ENCODE measurements around the gene POP4. TPM values are rescaled to one million over a fixed set of nuclear protein-coding genes. Genes with fewer than 3 reads are reported as not detected.

The POP4 gene
- total and polyA plus RNA-seq, 9 of the 15 experiments (the other 6 are each of a cell fraction or from before 2014, with no cell fraction given) = 42.1 to 128 (median 99.0) TPM

- TF ChIP-seq RREB1 (CRISPR knock-in tag; IDR thresholded peaks at IDR 0.05) (peak; percentile 66; the same call in 1 of the 2 replicates), CTCFL (IDR thresholded peaks at IDR 0.05; ENCODE audit: borderline replicate concordance, insufficient read depth, low read depth, low read length, poor library complexity, severe bottlenecking) (peak; percentile 66), FOXJ3 (CRISPR knock-in tag; IDR thresholded peaks at IDR 0.05) (no peak), MEIS2 (IDR thresholded peaks at IDR 0.05; ENCODE audit: partially characterized antibody) (no peak), ZNF263 (CRISPR knock-in tag; IDR thresholded peaks at IDR 0.05; ENCODE audit: borderline replicate concordance) (no peak), CREB5 (CRISPR knock-in tag; IDR thresholded peaks at IDR 0.05) (no peak), E2F1 (CRISPR knock-in tag; IDR thresholded peaks at IDR 0.05) (no peak), DIDO1 (tag; IDR thresholded peaks at IDR 0.05; ENCODE audit: low read depth) (no peak), SPI1 (IDR thresholded peaks at IDR 0.05; ENCODE audit: borderline replicate concordance, low read depth, low read length) (peak; percentile 91), RNF2 (IDR thresholded peaks at IDR 0.05) (no peak), NCOA4 (IDR thresholded peaks at IDR 0.05; ENCODE audit: partially characterized antibody) (no peak), MYC (IDR thresholded peaks at IDR 0.05; ENCODE audit: low read depth, low read length) (peak; percentile 56), MYC (CRISPR knock-in tag; IDR thresholded peaks at IDR 0.05; ENCODE audit: borderline replicate concordance, low read depth) (no peak), ZNF23 (CRISPR knock-in tag; IDR thresholded peaks at IDR 0.05) (no peak), JUND (IDR thresholded peaks at IDR 0.05; ENCODE audit: borderline replicate concordance, low read depth, low read length) (peak; percentile 64), JUND (tag; IDR thresholded peaks at IDR 0.05; ENCODE audit: borderline replicate concordance, low read depth, low read length) (peak; percentile 59; the same call in 1 of the 3 replicates), HDAC6 (IDR thresholded peaks at IDR 0.05; ENCODE audit: low read depth, low read length) (no peak), BHLHE40 (IDR thresholded peaks at IDR 0.05; ENCODE audit: low read length) (peak; percentile 73)
Measured at GRCh38 chr19:29610574-29611271, 4.6 kb downstream of the POP4 start (continued).

Data from K562 (cell line).